GM18508 (cell line): Measurements from ENCODE around the gene VEPH1.

Source experiments
- ATAC-seq: cut with Tn5 transposase; IDR thresholded peaks from one replicate; pipeline ENCODE4 v1.9.1; 2021; ENCODE audit warnings: moderate number of reproducible peaks; ENCODE audit not compliant: insufficient read depth, unreplicated experiment

VEPH1 gene

GRCh38 chr3:157279237-157279636, 224.0 kb downstream of the VEPH1 start:
- no peak for ATAC-seq

- ATAC-seq: no peak
Measured at GRCh38 chr3:157276801-157277200, 226.4 kb downstream of the VEPH1 start.

- no peak for ATAC-seq
Measured at GRCh38 chr3:157275832-157276231, 227.4 kb downstream of the VEPH1 start.

- ATAC-seq: no peak
Measured at GRCh38 chr3:157274644-157275137, 228.5 kb downstream of the VEPH1 start.

- no peak for ATAC-seq
Measured at GRCh38 chr3:157271283-157271882, 231.8 kb downstream of the VEPH1 start.

- ATAC-seq: no peak
Measured at GRCh38 chr3:157268026-157268425, 235.2 kb downstream of the VEPH1 start.

GRCh38 chr3:157265931-157266330, 237.3 kb downstream of the VEPH1 start:
- no peak for ATAC-seq

GRCh38 chr3:157263027-157263426, 240.2 kb downstream of the VEPH1 start:
- no peak for ATAC-seq

GRCh38 chr3:157261000-157261399, 242.2 kb downstream of the VEPH1 start:
- ATAC-seq: no peak

GRCh38 chr3:157259825-157260224, 243.4 kb downstream of the VEPH1 start:
- ATAC-seq: no peak

GRCh38 chr3:157257101-157257500, 246.1 kb downstream of the VEPH1 start:
- ATAC-seq: no peak

- no peak for ATAC-seq
Measured at GRCh38 chr3:157255797-157256196, 247.4 kb downstream of the VEPH1 start.

GRCh38 chr3:157251685-157252084, 251.5 kb downstream of the VEPH1 start:
- ATAC-seq: no peak

- ATAC-seq: no peak
Measured at GRCh38 chr3:157249606-157250005, 253.6 kb downstream of the VEPH1 start.

- no peak for ATAC-seq
Measured at GRCh38 chr3:157248590-157249422, 254.4 kb downstream of the VEPH1 start.

GRCh38 chr3:157247391-157247790, 255.8 kb downstream of the VEPH1 start:
- ATAC-seq: no peak

- no peak for ATAC-seq
Measured at GRCh38 chr3:157242836-157243235, 260.4 kb downstream of the VEPH1 start.

- ATAC-seq: no peak
Measured at GRCh38 chr3:157241599-157241998, 261.6 kb downstream of the VEPH1 start.

GRCh38 chr3:157240408-157240807, 262.8 kb downstream of the VEPH1 start:
- no peak for ATAC-seq

- peak; percentile 99 for ATAC-seq
Measured at GRCh38 chr3:157239082-157239704, 264.0 kb downstream of the VEPH1 start.

- ATAC-seq: no peak
Measured at GRCh38 chr3:157238457-157238856, 264.8 kb downstream of the VEPH1 start.
